GM15510 (cell line): ENCODE measurements around the gene SPEM1.

Source experiments
- POLR2A ChIP-seq: IDR thresholded peaks from 3 replicates; pipeline ENCODE4 v1.6.1; 2011; ENCODE audit warnings: borderline replicate concordance; ENCODE audit not compliant: insufficient read length; ENCODE audit errors: extremely low read depth

SPEM1 gene

DNA sequence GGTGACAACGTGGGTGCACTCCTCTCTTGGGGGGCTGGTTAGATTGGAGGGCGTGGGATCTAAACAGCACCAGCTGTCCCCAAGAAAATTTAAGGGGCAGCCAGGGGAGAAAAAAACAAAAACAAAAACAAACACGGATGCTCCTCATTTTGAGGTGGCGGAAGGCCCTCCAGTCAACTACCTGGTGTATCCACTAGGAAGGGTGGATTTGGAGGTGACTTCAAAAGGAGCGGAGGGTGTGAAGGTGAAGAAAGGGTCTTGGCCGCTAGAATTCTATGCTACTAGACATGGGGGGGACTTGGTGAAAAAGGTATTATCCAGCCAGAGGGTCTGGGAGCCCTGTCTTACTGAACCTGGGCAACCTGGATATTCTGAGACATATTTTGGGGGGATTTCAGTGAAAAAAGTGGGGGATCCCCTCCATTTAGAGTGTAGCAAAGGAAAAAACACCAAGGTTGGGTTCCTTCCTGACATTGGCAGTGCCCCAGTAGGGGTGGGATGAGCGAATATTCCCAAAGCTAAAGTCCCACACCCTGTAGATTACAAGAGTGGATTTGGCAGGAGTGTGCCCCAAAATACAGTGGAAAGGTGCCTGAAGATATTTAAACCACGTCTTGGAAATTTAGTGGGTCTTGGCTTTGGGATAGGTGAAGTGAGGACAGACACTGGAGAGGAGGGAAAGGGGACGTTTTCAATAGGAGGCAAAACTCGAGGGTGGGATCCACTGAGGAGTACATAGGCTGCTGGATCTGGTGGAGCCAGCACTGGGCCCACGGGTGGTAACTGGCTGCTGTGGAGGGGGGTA lies 18.7 kb downstream of the SPEM1 start:
- TF ChIP-seq POLR2A, result no peak

DNA sequence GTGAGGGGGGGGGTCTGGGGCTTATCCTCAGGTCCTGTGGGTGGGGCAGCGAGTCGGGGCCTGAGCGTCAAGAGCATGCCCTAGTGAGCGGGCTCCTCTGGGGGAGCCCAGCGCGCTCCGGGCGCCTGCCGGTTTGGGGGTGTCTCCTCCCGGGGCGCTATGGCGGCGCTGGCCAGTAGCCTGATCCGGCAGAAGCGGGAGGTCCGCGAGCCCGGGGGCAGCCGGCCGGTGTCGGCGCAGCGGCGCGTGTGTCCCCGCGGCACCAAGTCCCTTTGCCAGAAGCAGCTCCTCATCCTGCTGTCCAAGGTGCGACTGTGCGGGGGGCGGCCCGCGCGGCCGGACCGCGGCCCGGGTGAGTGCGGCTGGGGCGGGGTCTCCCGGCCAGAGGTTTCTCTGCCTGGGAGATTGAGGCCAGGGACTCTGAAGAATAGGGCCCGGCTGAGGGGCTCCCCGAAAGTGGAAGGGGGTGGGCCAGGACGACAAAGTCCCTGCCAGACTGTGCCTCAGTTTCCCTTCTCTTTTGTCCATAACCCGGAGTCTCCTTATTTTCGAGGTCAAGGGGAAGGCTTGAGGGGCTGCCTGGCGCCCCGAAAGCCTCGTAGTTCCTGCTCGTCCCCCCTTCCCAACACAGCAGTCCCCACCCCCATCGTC lies 19.5 kb downstream of the SPEM1 start, which contains the start of gene FGF11:
Gene FGF11, plus strand, starts transcription at position 51 of the 651 bp plus-strand sequence. Its CDS starts 109 bp downstream, at position 160.
- no peak for TF ChIP-seq POLR2A

DNA sequence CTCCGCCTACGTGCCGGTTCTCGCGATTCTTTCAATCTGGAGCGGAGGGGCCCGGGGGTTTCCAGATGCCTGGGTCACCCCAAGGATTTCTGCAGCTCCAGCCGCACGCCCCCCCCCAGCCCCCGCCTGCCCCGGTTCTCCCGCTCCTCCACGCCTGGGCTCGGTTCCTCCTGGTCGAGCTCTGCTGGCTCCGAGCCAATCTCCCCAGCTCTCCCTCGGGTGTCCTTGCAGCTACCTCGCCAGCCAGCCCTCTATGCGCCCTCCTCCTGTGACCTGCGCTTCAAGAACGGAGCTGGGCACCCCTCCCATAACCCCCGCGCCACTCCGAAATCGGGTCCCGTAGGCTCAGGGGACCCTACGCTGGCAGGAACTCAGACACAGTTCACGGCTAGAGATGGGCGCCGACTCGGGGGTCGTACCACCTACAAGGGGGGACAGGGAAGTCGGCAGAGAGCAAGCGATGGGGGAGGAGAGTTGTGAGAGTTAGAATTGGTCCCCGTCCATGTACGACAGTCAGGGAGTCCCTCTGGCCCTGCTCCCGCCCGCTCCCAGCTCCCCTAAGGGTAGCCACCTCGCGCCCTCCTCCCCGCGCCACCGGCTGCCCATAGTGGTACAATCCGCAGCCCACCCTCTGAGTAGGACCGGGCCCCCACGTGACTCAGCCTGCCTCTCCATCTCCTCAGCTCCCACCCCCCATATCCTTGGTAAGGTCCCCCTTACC lies 20.1 kb downstream of the SPEM1 start:
- TF ChIP-seq POLR2A, result no peak

DNA sequence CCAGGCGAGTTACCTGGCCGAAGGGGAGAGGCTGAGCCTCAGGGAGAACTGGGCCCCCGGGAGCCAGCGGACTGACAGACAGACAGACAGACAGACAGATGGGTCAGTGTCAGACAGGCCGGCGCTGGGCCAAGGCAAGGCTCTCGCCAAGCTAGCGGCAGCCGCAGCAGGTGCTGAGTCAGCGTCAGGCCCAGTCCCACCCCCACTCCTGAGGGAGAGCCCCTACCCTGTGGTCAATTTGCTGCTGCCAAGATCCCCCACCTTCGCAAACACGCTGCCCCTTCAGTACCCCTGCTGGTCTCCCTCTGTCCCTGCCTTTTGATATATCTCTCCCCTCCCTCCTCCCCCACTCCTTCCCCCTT lies 20.7 kb downstream of the SPEM1 start:
- peak; percentile 18 for TF ChIP-seq POLR2A

DNA sequence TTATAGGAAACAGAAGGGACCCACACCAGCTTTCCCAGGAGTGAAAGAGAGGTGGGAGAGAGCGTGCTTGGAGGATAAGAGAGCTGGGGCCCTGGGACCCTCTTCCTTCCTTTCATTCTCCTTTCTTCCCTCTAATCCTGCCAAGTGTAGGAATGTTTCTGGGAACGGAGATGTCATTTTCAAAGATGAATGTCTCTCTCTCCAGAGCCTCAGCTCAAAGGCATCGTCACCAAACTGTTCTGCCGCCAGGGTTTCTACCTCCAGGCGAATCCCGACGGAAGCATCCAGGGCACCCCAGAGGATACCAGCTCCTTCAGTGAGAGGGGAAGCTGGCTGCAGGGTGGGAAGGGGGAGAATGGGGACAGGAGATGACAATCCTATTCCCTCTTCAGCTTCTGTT lies 21.1 kb downstream of the SPEM1 start:
- no peak for TF ChIP-seq POLR2A

DNA sequence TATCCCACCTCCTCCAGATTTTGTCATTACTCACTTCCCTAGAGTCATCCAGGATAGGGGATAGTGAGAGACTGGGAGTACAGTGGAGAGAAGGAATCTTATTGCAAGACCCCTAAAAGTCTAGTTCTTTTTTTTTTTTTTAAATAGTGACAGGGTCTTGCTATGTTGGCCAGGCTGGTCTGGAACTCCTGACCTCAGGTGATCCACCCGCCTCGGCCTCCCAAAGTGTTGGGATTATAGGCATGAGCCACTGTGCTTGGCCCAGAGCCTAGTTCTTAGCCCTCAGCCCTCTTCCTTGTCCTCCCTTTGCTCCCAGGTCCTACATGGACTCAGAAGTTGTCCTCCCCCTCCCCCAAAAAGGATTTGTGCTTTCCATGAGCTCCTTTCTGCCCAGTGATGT lies 22.0 kb downstream of the SPEM1 start:
- TF ChIP-seq POLR2A, result no peak

DNA sequence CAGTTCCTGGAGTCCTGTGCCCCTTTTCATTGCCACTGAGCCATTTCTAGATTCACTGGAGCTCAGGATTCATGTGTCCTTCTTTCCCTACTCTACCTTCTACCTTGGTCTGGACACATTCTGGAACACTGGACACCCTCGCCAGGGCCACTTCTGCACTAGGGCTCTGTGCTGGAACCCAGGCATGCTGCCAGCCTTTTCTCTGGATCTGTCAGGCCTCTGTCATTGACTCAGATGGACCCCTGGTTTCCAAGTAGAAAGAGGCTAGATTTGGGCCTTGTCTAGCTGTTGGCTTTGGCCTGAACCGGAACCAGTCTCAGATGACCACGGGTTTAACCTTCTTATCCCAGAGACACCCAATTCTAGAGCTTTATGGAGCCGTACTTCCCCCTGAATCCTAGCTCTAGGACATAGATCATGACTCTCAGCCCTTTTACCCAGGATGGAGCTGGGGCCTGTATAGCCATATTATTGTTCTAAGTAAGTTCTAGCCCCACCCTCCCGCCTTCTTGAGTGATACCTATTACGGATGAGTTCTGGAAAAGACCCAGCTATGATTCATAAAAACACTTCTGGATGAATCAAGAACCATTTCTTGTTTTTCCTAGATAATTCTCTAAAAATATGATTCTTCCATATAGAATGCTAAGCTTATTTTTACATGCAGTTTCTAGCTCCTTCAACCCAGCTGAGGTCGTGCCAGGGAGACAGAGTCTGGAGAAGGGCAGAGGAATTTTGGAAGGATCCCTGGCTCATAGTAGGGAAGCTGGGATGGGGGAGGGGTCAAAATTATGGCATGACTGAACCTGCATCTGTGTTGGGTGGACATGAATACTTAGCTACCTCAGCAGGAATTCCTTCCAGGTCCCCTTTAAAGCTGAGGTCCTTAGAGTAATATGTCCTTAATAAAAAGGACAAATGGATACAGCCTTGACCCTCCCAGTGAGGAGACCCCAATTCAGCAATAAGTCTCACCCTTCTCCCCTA lies 23.7 kb downstream of the SPEM1 start:
- no peak for TF ChIP-seq POLR2A

DNA sequence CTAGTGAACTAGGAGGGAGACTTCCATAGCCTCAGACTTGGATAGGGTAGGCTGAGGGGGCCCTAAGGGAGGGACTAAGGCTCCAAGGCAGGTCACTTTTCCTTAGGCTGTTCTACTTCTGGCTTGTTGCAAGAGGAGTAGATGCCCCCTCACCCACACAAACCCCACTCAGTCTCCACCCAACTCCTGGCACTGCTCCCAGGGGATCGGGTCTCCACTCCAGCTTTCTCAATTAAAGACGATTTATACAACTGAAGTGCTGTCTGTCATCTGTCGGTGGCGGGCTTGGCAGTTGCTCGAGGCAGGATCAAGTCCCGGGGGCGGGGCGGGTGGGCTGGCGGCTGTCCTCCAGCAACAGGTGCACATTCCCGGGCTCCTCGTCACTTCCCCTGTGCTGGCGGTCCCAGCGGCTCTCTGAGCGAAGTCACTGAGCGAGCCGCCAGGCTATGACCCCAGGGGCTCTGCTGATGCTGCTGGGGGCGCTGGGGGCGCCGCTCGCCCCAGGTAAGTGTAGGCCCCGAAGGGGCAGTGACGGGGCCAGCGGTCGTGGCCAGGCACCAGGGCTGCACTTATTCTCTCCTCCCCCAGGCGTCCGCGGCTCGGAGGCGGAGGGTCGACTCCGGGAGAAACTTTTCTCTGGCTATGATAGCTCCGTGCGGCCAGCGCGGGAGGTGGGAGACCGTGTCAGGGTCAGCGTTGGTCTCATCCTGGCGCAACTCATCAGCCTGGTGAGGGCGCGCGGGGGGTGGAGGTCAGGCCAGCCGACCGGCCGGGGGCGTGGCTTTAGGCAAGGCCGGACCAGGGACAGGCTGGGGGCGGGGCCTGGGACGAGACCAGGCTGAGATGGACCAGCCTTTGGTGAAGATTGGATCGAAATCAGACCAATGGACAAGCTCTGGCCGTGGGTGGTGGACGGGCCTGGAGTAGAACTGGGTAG lies 24.8 kb downstream of the SPEM1 start, which contains the start of gene CHRNB1:
Gene CHRNB1, plus strand, starts transcription at position 380 of the 937 bp plus-strand sequence. Its CDS starts 67 bp downstream, at position 447.
- no peak for TF ChIP-seq POLR2A

DNA sequence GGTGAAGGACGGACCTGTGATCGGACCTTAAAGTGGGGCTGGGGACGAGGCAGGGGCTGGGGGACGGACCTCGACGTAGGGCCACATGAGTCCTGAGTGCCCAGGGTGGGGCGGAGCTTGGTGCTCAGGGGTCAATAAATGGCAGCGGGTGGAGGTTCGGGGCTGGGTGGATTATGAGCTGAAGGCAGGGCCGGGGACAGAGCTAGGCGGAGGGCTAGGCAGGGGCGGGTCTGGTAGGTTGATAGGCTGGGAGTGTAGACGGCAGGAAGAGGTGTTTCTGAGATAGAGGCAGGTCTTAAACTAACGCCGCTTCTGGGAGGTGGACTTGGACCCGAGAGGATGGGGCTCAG lies 25.5 kb downstream of the SPEM1 start:
- TF ChIP-seq POLR2A, result no peak

DNA sequence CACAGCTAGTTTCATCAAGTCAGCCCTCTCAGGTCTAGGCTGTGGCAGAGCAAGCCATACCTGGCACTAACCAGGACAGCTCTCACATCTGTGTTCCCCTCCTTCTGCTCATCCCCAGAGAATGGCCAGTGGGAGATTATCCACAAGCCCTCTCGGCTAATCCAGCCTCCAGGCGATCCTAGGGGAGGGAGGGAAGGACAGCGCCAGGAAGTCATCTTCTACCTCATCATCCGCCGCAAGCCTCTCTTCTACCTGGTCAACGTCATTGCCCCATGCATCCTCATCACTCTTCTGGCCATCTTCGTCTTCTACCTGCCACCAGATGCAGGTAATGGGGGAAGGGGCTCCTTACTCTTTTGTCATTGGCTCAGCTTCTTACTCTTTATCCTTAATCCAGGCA lies 28.3 kb downstream of the SPEM1 start:
- TF ChIP-seq POLR2A, result no peak

DNA sequence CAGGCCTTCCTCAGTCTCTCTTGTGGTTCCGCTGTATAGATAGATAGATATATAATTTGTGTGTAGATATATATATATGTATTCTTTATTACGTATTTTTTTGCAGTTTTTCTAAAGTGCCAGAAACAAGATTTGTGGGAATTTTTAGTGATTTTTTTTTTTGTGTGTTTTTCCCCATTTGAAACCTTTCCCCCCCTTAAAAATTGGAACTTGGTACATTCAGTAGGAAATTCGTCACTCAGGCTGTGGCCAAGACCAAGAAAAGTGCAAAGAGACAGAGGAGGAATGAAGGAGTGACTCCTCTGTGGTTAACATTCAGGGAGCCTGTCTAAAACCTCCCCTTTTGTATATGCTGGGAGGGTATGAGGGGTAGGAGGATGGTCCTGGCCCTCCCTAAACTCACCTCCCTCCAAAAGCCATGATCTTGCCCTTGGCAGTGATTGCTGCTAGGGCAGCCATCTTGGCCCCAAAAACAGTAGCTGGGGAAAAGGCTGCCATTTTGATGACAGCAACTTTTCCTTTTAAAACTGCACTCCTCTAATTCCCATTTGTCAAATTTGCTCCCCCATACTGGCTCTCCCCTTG lies 39.9 kb downstream of the SPEM1 start:
- no peak for TF ChIP-seq POLR2A

DNA sequence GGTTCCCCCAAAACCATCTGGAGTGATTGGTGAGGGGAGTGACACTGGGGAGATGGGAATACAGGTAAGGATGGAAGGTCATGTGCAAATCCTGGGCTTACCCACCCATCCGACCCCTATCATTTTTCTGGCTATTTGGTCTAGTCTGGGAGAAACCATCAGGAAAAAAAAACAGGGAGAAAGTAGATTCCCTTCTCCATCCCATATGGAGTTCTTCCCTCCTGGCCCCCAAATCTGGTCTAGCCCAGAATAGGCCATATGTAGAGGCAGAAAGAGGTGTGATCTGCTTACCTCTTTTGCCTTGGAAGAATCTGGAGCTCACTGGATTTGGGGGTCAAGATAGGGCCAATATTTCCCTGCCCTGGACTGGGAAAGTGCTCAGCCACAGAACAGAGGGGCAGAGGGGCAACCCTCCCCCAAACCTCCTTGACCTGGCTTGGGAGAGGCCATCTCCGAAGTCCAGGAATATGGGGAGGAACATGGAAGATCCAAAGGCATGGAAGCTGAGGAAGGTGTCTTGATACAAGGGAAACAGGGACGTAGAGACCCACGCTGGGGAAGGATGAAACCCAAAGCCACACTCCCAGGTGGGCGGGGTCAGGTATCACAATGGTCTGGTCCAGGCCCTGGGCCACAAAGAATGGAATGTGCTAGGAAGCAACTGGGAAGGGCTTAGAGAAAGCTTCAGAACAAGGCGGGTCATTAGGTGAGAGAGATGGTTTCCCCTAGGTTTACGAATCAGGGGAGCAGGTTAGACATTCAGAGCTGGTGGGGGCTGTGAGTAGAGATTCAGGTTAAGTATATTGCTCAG lies 40.9 kb downstream of the SPEM1 start:
- TF ChIP-seq POLR2A, result no peak

DNA sequence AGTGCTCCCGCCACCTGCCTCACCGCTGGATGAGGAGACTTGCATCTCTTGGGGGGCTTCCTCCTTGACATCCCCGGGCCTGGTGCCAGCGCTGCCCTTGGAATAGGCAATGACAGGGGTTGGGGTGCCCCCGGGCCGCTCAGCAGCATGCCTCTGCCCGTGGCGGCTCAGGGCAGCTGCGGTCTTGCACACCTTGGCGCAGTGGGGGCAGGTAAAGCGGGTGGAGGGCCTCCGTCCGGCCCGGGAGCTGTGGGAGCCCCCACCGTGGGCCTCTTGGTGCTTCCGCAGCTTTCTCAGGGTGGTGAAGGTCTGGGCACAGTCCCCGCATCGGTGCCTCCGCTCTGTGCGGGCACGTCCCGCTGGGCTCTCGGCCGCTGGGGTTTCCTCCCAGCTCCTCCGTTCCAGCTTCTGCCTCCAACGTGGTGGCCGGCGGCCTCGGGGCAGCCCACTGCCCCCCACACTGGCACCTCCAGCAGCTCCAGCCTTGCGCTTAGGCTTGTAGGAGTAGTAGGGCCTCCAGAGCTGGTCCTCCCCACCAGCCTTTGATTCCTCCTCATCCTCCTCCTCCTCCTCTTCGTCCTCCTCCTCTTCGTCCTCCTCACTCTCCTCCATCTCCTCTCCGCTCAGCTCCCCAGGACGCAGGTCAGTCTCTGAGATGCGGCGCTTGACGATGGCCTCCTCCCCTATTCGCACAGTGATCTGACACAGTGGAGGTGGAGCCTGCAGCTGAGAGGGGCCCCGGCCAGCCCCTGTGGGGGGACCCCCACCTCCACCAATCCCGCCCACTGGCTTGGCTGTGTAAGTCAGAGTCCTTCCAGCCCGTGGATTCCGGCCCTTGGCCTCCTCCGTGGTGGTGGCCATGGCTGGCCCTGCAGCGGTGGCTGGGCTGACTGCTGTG lies 42.6 kb downstream of the SPEM1 start:
- TF ChIP-seq POLR2A, result no peak
